Muscle of leg (tissue), 11 donors: ENCODE results near the gene RIC8B. TPM values are rescaled to one million over a fixed set of nuclear protein-coding genes. Genes with fewer than 3 reads are reported as not detected.
"Not testable (repeated sequence)": the region's sequence is repeated elsewhere in the genome, so short reads cannot be mapped to it uniquely, and the experiment has no call there.

Source experiments
- DNase-seq: peaks from one replicate; pipeline ENCODE4 v3.0.0; 2013
- H3K27ac ChIP-seq: one replicate; pipeline ENCODE4 v1.5.1; 2013; ENCODE audit warnings: mild to moderate bottlenecking, low read length, control low read depth
- H3K27me3 ChIP-seq: one replicate; pipeline ENCODE4 v1.6.1; 2013; ENCODE audit warnings: low read length; ENCODE audit not compliant: control insufficient read depth, insufficient read depth
- H3K36me3 ChIP-seq: one replicate; pipeline ENCODE4 v1.6.1; 2013; ENCODE audit warnings: low read length; ENCODE audit not compliant: control insufficient read depth, insufficient read depth
- H3K4me1 ChIP-seq: one replicate; pipeline ENCODE4 v1.6.1; 2013; ENCODE audit warnings: low read length; ENCODE audit not compliant: control insufficient read depth, insufficient read depth
- H3K4me3 ChIP-seq: one replicate; pipeline ENCODE4 v1.5.1; 2013; ENCODE audit warnings: low read length, control low read depth
- H3K9me3 ChIP-seq: replicated peaks from 2 replicates; pipeline ENCODE4 v1.6.1; 2013; ENCODE audit warnings: low read depth, low read length; ENCODE audit not compliant: control insufficient read depth
- WGBS: methylation state at CpG from one replicate; pipeline ENCODE4 v1.1.5; 2013; ENCODE audit warnings: missing lambda C conversion rate; ENCODE audit not compliant: insufficient coverage; 5-methylcytosine and 5-hydroxymethylcytosine counted together
- polyA plus RNA-seq, 8 donors: library from polyadenylated mRNA; unstranded; fragments of 120-200 nt; gene quantifications; one replicate each; pipeline versions ENCODE4 v1.2.1 to v1.2.3, GENCODE V29; 2013; ENCODE audit warnings: inconsistent platforms in 1 of 8, low replicate concordance in 1 of 8; ENCODE audit not compliant: insufficient read length in 8 of 8, insufficient read depth in 1 of 8
- total RNA-seq: library from RNA; stranded (reverse); fragments of 120-200 nt; gene quantifications from one replicate; pipeline ENCODE4 v1.2.4, GENCODE V29; 2013

The RIC8B gene
- total and polyA plus RNA-seq, 9 donors: 12.9 to 17.1 (median 14.4) TPM

GRCh38 chr12:106908561-106908960, 134.1 kb downstream of the RIC8B start:
- Histone ChIP-seq H3K27ac (no peak overlapping the region), H3K4me1 (no peaks in the 10 kb centered on the region), H3K36me3 (no peaks in the 10 kb centered on the region), H3K9me3 (peaks cover 2% of the 10 kb centered on the region), H3K27me3 (peaks cover 13% of the 10 kb centered on the region), H3K4me3 (no peak overlapping the region)
- WGBS: 50% methylated on average over 1 of the region's 3 CpGs
- no peak for DNase-seq

DNA sequence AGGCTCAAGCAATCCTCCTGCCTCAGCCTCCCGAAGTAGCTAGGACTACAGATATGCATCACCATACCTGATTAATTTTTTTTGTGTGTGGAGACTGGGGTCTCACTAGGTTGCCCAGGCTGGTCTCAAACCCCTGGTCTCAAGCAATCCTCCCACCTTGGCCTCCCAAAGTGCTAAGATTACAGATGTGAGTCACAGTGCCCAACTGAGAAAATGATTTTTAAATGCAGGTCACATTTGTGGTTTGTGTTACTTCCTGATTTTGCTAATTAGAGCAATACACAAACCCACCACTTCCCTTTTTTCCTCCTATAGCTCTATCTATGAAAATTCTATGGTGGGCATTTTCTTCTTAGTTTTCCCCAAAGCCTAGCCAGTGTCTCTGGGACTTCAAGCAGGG, 135.7 kb downstream of the RIC8B start:
- Histone ChIP-seq H3K36me3 (no peaks in the 10 kb centered on the region), H3K27me3 (peaks cover 13% of the 10 kb centered on the region), H3K27ac (no peak overlapping the region), H3K9me3 (peaks cover 2% of the 10 kb centered on the region), H3K4me3 (no peak overlapping the region), H3K4me1 (no peaks in the 10 kb centered on the region)
- no peak for DNase-seq
- WGBS: no CpG with 5 or more reads among the region's 1 CpG

DNA sequence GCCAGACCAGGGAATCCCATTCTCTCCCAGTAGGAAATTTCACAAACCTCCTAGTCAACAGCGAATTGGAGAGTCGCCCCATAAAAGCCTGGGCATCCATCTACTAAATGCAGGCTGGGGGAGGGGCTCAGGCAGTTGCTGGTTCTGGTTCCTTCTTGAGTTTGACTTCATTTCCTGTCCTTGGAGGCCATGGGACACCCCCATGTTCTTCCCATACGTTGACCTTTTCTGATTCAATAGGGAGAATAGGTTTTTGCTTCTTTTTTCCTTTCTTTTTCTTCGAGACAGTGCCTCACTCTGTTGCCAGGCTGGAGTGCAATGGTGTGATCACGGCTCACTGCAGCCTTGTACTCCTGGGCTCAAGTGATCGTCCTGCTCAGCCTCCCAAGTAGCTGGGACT, 137.1 kb downstream of the RIC8B start:
- H3K27ac ChIP-seq: no peak overlapping the region
- no peak overlapping the region for H3K4me3 ChIP-seq
- H3K27me3 ChIP-seq: peaks cover 13% of the 10 kb centered on the region
- peaks cover 2% of the 10 kb centered on the region for H3K9me3 ChIP-seq
- no peaks in the 10 kb centered on the region for H3K4me1 ChIP-seq
- no CpG with 5 or more reads among the region's 6 CpGs for WGBS
- no peaks in the 10 kb centered on the region for H3K36me3 ChIP-seq
- DNase-seq: no peak

DNA sequence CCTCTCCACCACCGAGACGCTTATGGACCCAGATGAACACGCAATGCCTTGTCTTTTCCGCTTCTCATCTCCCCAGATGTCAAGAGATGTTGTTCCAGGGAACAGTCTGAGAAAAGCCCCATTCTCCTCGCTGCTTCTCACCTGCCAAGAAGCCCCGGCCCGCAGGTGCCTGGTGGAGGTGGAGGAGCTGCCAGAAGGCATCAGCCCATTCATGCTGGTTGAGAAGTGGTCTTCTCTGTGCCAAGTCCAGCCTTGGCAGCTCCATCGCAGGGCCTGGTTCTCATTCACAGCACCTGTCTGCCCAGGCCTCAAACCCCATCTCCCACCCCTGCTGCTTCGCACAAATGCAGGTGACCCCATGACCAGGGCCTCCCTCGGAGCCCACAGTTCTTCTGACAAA, 139.0 kb downstream of the RIC8B start:
- Histone ChIP-seq H3K27ac (no peak overlapping the region), H3K27me3 (peaks cover 8% of the 10 kb centered on the region), H3K4me3 (no peak overlapping the region), H3K4me1 (no peaks in the 10 kb centered on the region), H3K36me3 (no peaks in the 10 kb centered on the region), H3K9me3 (no peaks in the 10 kb centered on the region)
- WGBS: 91% methylated on average over 9 of the region's 10 CpGs
- no peak for DNase-seq

DNA sequence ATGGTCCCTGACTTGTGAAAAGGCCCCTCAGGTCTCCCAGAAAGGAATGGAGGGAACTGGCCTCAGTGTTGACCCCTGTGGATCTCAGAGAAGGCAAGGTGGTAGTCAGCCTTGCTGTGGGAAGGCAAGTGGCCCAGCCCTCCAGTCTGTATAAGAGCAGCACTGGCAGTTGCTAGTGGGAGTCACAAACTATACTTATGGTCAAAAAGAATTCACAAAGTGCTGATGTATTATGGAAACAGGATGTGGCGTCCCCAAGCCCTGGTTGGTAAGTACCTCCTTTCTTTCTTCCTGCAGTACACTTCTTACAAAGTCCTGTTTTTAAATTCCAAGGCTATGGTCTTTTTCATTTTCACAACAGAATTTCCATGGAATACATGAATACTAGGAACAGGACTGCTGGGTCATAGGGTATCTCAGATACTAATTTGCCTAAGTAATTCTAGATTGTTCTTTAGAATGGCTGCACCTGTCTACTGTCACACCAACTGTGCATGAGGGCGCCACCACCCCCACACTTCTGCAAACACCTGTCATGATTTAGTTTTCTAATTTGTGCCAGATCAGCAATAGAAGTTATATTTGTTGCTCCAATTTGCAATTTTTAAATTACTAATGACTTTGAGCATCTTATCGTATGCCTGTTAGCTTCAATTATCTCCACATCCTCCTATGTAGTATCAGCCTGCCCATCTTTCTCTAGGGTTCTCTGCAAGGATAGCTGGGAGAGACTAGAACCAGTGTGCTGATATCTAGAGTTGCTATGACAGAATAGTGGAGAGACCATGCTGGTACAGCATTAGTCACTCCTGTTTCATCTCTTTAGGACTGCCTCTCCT, 140.5 kb downstream of the RIC8B start:
- Histone ChIP-seq H3K4me1 (no peaks in the 10 kb centered on the region), H3K27me3 (peaks cover 6% of the 10 kb centered on the region), H3K36me3 (no peaks in the 10 kb centered on the region), H3K27ac (no peak overlapping the region), H3K9me3 (no peaks in the 10 kb centered on the region), H3K4me3 (no peak overlapping the region)
- no CpG with 5 or more reads among the region's 3 CpGs for WGBS
- DNase-seq: no peak

GRCh38 chr12:106915635-106916026, 141.1 kb downstream of the RIC8B start:
- DNase-seq: no peak
- peaks cover 6% of the 10 kb centered on the region for H3K27me3 ChIP-seq
- H3K4me3 ChIP-seq: no peak overlapping the region
- no peaks in the 10 kb centered on the region for H3K9me3 ChIP-seq
- WGBS: 71% methylated on average over 1 of the region's 5 CpGs
- H3K27ac ChIP-seq: no peak overlapping the region
- H3K36me3 ChIP-seq: no peaks in the 10 kb centered on the region
- no peaks in the 10 kb centered on the region for H3K4me1 ChIP-seq

DNA sequence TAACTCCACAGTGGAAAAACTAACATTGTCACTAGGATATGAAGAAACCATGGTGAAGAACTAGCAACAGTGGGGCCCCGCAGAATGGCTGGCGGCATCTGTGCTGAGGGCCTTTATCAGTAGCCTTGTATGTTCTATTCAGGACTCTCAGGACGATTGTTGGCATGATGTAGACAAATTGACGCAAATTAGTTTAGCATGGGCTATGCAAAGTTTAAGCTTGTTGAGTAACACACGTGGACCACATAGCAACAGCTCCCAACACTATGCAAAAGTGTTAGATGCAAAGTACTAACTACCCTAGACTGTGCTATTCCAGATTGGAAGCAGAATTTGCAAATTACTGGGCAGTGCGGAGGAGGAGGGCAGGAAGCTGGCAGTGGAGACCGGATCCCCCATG, 143.0 kb downstream of the RIC8B start:
- H3K9me3 ChIP-seq: no peaks in the 10 kb centered on the region
- H3K27ac ChIP-seq: no peak overlapping the region
- DNase-seq: no peak
- no peak overlapping the region for H3K4me3 ChIP-seq
- peaks cover 3% of the 10 kb centered on the region for H3K27me3 ChIP-seq
- WGBS: 56% methylated on average over 4 of the region's 7 CpGs
- H3K36me3 ChIP-seq: no peaks in the 10 kb centered on the region
- no peaks in the 10 kb centered on the region for H3K4me1 ChIP-seq

DNA sequence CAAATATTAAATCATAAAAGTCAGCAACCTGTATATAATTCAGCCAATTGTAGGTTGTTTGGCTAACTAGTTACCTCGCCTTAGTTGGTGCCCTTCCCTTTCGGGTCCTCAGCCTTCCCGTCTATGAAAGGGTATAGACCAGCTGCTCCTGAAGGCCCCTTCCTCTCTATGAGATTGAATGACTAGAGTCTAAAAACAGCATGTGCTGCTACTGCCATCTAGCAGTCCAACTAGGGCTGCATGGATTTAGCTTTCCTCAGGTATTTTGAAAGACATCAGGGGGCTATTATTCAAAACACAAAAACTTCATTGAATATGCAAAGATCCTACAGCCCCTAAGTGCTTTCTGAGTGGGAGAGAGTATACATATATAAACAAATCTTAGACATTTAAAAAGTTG, 144.3 kb downstream of the RIC8B start:
- no peaks in the 10 kb centered on the region for H3K4me1 ChIP-seq
- peaks cover 3% of the 10 kb centered on the region for H3K27me3 ChIP-seq
- DNase-seq: peak; percentile 20
- no peaks in the 10 kb centered on the region for H3K9me3 ChIP-seq
- no peak overlapping the region for H3K4me3 ChIP-seq
- no CpG with 5 or more reads among the region's 3 CpGs for WGBS
- H3K36me3 ChIP-seq: no peaks in the 10 kb centered on the region
- H3K27ac ChIP-seq: no peak overlapping the region

DNA sequence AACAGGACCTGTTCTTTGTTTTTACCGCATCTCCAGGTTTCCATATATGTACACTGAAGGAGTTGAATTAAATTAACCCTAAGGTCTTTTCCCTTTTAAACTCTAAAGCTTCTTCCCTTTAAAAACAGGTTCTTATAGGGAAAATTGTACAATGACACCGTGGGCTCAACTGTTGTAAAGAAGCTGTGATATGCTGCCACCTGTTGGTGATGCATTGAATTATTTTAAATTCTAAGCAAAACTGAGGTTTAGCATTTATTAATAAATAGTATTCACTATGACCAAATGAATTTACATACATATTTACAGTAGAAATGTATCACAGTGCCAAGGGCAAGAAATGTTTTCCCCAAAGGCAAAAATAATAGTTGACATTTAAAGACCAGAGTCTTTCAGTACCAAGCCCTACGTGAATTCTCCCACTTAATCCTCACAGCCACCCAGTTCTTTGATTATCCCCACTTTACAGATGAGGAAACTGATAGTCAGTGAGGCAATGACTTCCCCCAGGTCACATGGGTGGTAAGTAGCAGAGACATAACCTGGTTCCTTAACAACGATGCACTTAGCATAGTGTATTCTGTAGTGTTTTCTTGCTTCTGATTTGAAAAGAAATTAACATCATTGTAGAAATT, 145.5 kb downstream of the RIC8B start:
- Histone ChIP-seq H3K4me3 (no peak overlapping the region), H3K4me1 (no peaks in the 10 kb centered on the region), H3K27me3 (peaks cover 3% of the 10 kb centered on the region), H3K27ac (no peak overlapping the region), H3K36me3 (no peaks in the 10 kb centered on the region), H3K9me3 (no peaks in the 10 kb centered on the region)
- peak; percentile 69 for DNase-seq
- WGBS: no CpG with 5 or more reads among the region's 4 CpGs

DNA sequence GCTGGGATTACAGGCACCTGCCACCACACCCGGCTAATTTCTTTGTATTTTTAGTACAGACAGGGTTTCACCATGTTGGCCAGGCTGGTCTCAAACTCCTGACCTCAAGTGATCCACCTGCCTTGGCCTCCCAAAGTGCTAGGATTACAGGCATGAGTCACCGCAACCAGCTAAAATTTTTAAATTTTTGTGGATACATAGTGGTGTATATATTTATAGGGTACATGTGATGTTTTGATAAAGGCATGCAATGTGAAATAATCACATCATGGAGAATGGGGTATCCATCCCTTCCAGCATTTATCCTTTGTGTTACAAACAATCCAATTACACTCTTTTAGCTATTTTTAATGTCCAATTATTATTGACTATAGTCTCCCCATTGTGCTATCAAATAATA, 147.5 kb downstream of the RIC8B start:
- H3K27me3 ChIP-seq, H3K4me3 ChIP-seq, H3K4me1 ChIP-seq, H3K9me3 ChIP-seq, H3K36me3 ChIP-seq, DNase-seq, H3K27ac ChIP-seq: not testable (repeated sequence)
- WGBS: no CpG with 5 or more reads among the region's 2 CpGs
